Panc1 (cell line): ENCODE results near the gene CNTNAP4. TPM values are rescaled to one million over a fixed set of nuclear protein-coding genes. Genes with fewer than 3 reads are reported as not detected.

Experiments used
- ATAC-seq: fragments of 200-7000 bp; cut with Tn5 transposase; 2 replicates; pipeline ENCODE4 v1.9.1; 2020; ENCODE audit warnings: mild to moderate bottlenecking, moderate library complexity
- BruUV-seq: library from RNA; stranded (reverse); fragments of 400-500 nt; replicated peaks from 2 replicates; lab custom pipeline; 2021; lab: Mats Ljungman, UMichigan
- CTCF ChIA-PET: fragments of 300-600 bp; sonication (Branson Sonifier 250); formaldehyde crosslinking; loops from one replicate; lab custom pipeline; 2022; ENCODE audit warnings: antibody characterized with exemption; lab: Charles Lee
- POLR2A ChIA-PET: fragments of 300-600 bp; sonication (Branson Sonifier 250); formaldehyde crosslinking; loops from one replicate; lab custom pipeline; 2022; ENCODE audit warnings: antibody characterized with exemption; lab: Charles Lee
- DNase-seq: peaks from one replicate; pipeline ENCODE4 v3.0.0-alpha.2; 2010; ENCODE audit warnings: low read depth, low spot score
- H3K27ac ChIP-seq: 2 replicates; pipeline ENCODE4 v1.5.1; 2011; ENCODE audit warnings: mild to moderate bottlenecking, low read length, inconsistent platforms
- H3K27me3 ChIP-seq: fragments of 200-500 bp; sonication (Bioruptor generic); 2 replicates; pipeline ENCODE4 v1.6.0; 2014; ENCODE audit warnings: low read length, inconsistent platforms; ENCODE audit not compliant: control insufficient read depth, insufficient read depth
- H3K36me3 ChIP-seq: fragments of 200-500 bp; sonication (Bioruptor generic); 2 replicates; pipeline ENCODE4 v1.5.1; 2014; ENCODE audit warnings: inconsistent platforms, mild to moderate bottlenecking, low read length, moderate library complexity; ENCODE audit not compliant: control insufficient read depth, insufficient read depth
- H3K4me1 ChIP-seq: 2 replicates; pipeline ENCODE4 v1.5.1; 2011; ENCODE audit warnings: inconsistent platforms, mild to moderate bottlenecking, low read length, moderate library complexity; ENCODE audit not compliant: control insufficient read depth, insufficient read depth
- H3K4me3 ChIP-seq, 2 experiments: 2 replicates each; pipeline ENCODE4 v1.5.1; 2011 to 2012; ENCODE audit warnings: low read depth in 2 of 2, low read length in 2 of 2, mild to moderate bottlenecking in 2 of 2, inconsistent platforms in 1 of 2, moderate library complexity in 1 of 2
- H3K9me3 ChIP-seq: fragments of 200-500 bp; sonication (Bioruptor generic); 2 replicates; pipeline ENCODE4 v1.5.1; 2014; ENCODE audit warnings: low read depth, mild to moderate bottlenecking, inconsistent platforms, low read length, moderate library complexity; ENCODE audit not compliant: control insufficient read depth, insufficient read depth
- POLR2AphosphoS5 ChIP-seq: IDR thresholded peaks from 2 replicates; pipeline ENCODE4 v1.6.1; 2012; ENCODE audit warnings: mild to moderate bottlenecking, low read depth, low read length, moderate library complexity
- REST ChIP-seq, 2 experiments: IDR thresholded peaks; 2 replicates each; pipeline ENCODE4 v1.6.1; 2011 to 2012; ENCODE audit warnings: low read depth in 2 of 2, control low read depth in 1 of 2, low read length in 1 of 2, mild to moderate bottlenecking in 1 of 2, moderate library complexity in 1 of 2; ENCODE audit not compliant: insufficient read depth in 1 of 2
- SIN3A ChIP-seq: IDR thresholded peaks from 2 replicates; pipeline ENCODE4 v1.6.1; 2012; ENCODE audit warnings: low read depth, mild to moderate bottlenecking, low read length, moderate library complexity, borderline replicate concordance; ENCODE audit not compliant: insufficient read depth
- TCF7L2 ChIP-seq: IDR thresholded peaks from 2 replicates; pipeline ENCODE4 v1.6.1; 2011; ENCODE audit warnings: mild to moderate bottlenecking, low read depth, low read length, inconsistent platforms
- in situ Hi-C: cut with HindIII; loops from 2 replicates; pipeline ENCODE4 v1.10.0; 2016; ENCODE audit warnings: low sequenced_read_pairs, low pct_unique_long_range_greater_than_20kb
- intact Hi-C: fragments of 100-400 bp; cut with micrococcal nuclease; formaldehyde crosslinking; loops from one replicate; pipeline ENCODE4 v1.10.0; 2022; ENCODE audit not compliant: unreplicated experiment
- total RNA-seq: library from RNA; stranded (reverse); gene quantifications from one replicate; pipeline ENCODE4 v1.2.1, GENCODE V29; 2021; ENCODE audit not compliant: unreplicated experiment
- TF ChIP-seq, protein P1 (sequence below): fragments of 450-650 bp; IDR thresholded peaks from 2 replicates; pipeline ENCODE4 v1.5.1; 2017; ENCODE audit warnings: mild to moderate bottlenecking

The CNTNAP4 gene
- total RNA-seq, 1 experiment from 2014 or later, result not detected

DNA sequence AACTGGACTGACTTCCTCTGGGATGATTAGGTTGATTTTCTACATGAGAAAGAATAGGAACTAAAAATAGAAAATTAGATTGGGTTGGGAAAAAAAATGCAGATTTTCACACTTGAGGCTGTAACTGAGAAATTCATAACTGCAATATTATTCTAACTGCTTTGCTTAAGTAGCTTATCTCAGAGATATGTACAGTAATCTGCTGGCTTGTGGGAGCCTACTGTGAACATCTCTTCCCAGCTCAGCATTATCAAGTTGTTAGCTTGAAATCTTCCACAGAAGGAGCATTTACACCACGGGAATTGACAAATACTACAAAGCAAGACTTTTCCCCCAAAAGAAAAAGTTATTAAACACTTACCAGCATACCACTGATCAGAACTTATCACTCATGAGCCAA lies 58.9 kb downstream of the CNTNAP4 start:
- ChIA-PET CTCF (no interaction called here), POLR2A (no interaction called here)
- Histone ChIP-seq H3K36me3 (no peaks in the 10 kb centered on the region), H3K4me1 (no peaks in the 10 kb centered on the region), H3K27ac (no peak overlapping the region), H3K27me3 (no peaks in the 10 kb centered on the region), H3K9me3 (no peaks in the 10 kb centered on the region), H3K4me3 (no peak overlapping the region)
- no peak for DNase-seq
- no peak for ATAC-seq
- TF ChIP-seq, protein P1, sequence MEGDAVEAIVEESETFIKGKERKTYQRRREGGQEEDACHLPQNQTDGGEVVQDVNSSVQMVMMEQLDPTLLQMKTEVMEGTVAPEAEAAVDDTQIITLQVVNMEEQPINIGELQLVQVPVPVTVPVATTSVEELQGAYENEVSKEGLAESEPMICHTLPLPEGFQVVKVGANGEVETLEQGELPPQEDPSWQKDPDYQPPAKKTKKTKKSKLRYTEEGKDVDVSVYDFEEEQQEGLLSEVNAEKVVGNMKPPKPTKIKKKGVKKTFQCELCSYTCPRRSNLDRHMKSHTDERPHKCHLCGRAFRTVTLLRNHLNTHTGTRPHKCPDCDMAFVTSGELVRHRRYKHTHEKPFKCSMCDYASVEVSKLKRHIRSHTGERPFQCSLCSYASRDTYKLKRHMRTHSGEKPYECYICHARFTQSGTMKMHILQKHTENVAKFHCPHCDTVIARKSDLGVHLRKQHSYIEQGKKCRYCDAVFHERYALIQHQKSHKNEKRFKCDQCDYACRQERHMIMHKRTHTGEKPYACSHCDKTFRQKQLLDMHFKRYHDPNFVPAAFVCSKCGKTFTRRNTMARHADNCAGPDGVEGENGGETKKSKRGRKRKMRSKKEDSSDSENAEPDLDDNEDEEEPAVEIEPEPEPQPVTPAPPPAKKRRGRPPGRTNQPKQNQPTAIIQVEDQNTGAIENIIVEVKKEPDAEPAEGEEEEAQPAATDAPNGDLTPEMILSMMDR, result no peak
- intact Hi-C loops (no loop called here), in situ Hi-C loops (no loop called here)
- BruUV-seq, result no TSS peak

- CTCF ChIA-PET, result no interaction called here
- Histone ChIP-seq H3K4me1 (no peaks in the 10 kb centered on the region), H3K27ac (no peak overlapping the region), H3K36me3 (no peaks in the 10 kb centered on the region), H3K9me3 (no peaks in the 10 kb centered on the region), H3K4me3 (no peak overlapping the region), H3K27me3 (no peaks in the 10 kb centered on the region)
- no peak for DNase-seq
- intact Hi-C loops (no loop called here), in situ Hi-C loops (no loop called here)
- BruUV-seq, result no TSS peak
- POLR2A ChIA-PET, result no interaction called here
- ATAC-seq, result no peak
- TF ChIP-seq TCF7L2 (no peak), SIN3A (no peak), POLR2AphosphoS5 (no peak), REST (IDR thresholded peaks at IDR 0.05; ENCODE audit: insufficient read depth in 1 of 2, low read depth in 2 of 2, low read length in 1 of 2) (no peak)
- TF ChIP-seq, protein P1, result no peak
Observed at GRCh38 chr16:76338472-76338871, 61.3 kb downstream of the CNTNAP4 start.

DNA sequence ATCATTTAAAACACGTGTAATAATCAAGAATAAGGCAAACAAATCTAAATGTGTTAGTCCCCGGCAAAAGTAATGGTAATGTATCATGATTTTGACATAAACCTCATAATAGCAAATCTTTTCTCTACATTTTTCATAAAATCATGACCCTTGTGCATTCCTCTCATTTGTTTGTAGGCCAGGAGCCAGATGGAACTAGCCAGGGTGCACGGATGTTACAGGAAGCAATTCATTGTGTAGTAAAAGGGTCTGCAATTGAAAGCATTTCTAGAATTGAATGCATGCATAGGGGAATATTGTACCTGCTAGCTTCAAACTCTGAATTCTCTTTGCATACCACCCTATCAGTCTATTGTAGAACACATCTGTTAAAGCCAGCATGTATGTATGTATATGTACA lies 66.6 kb downstream of the CNTNAP4 start:
- H3K27me3 ChIP-seq, result no peaks in the 10 kb centered on the region
- in situ Hi-C loops (no loop called here), intact Hi-C loops (no loop called here)
- ATAC-seq, result no peak
- no peaks in the 10 kb centered on the region for H3K9me3 ChIP-seq
- no peaks in the 10 kb centered on the region for H3K36me3 ChIP-seq
- POLR2A ChIA-PET, result no interaction called here
- BruUV-seq, result no TSS peak
- no peaks in the 10 kb centered on the region for H3K4me1 ChIP-seq
- no peak for DNase-seq
- TF ChIP-seq SIN3A (no peak), REST (IDR thresholded peaks at IDR 0.05; ENCODE audit: insufficient read depth in 1 of 2, low read depth in 2 of 2, low read length in 1 of 2) (no peak), TCF7L2 (no peak), POLR2AphosphoS5 (no peak)
- TF ChIP-seq, protein P1, result no peak
- H3K4me3 ChIP-seq, result no peak overlapping the region
- CTCF ChIA-PET, result no interaction called here
- no peak overlapping the region for H3K27ac ChIP-seq
